HG02970 (cell line): ENCODE measurements around the gene NTSR1.

Experiments used
- ATAC-seq: cut with Tn5 transposase; IDR thresholded peaks from one replicate; pipeline ENCODE4 v1.9.1; 2021; ENCODE audit warnings: mild to moderate bottlenecking, moderate library complexity, moderate number of reproducible peaks; ENCODE audit not compliant: unreplicated experiment, low FRiP score

NTSR1 gene

DNA sequence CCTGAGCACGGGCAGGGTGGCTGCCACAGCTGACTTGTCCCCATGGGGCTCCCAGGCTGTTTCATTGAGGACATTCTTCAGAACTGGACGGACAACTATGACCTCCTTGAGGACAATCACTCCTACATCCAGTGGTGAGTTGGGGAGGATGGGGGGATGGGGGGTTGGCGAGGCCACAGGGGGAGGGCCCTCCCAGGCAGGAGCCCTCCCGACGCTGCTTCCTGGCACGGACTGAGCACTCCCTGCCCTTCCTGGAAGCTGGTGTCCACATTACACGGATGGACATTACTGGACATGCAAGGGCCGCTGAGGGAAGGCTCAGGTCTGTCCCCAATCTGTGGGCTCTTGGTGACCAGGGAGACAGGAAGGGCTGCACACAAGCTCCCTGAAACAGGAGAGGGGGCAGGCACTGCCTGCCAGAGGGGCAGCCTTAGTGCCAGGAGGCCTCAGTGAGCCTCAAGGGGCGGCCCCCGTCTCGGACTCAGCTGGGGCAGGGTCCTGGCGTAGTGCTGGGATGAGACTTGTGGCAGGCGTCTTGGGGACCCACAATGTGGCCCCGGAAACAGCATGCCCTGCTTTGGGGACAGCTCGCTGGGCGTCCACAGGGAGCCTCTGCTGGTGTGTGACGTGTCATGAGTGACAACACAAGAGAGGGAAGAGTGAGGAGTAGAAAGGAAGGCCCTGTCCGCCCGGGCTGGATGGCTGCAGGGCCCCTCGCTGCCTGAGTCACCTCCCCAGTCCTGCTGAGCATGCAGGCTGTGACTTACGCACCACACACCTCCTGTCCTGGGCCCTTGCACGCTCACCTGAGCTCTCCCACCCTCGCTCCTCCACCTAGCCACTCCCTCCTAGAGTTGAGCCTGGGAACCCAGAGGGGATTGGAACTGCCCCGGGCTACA is 101.1 kb downstream of the NTSR1 start:
- no peak for ATAC-seq

DNA sequence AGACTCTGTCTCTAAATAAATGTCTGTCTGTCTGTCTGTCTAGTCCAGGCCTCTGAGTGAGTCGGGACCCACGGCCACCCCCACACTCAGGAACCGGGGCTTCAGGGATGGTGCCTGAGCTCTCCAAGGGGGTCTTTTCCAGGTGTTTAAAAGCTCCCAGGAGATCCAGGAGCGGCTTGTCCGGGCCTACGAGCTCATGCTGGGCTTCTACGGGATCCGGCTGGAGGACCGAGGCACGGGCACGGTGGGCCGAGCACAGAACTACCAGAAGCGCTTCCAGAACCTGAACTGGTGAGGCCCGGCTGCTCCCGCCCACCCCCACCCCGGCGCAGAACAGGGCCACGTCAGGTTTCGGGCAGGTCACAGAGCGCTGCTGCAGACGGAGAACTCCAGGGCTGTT is 102.7 kb downstream of the NTSR1 start:
- no peak for ATAC-seq

DNA sequence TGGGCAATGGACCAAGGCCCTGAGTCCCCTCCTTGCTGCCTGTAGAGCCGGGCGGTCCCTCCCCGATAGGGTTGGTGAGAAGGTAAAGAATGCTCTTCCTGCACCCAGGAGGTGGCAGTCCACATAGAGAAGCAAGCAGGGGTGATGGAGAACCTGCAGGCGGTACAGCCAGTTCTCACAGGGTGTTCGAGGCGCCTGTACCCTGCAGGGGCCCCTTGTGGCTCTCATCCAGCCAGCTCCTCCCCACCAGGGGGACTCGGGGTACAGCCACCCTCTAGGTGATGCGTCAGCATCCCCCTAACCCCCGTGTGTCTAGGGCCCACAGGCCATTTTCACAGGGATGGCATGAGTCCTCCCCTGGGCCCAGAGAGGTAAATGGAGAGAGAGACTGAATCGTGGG is 103.1 kb downstream of the NTSR1 start:
- ATAC-seq, result no peak
